Measurements from ENCODE around the gene IPPK. TPM values are rescaled to one million over a fixed set of nuclear protein-coding genes. Genes with fewer than 3 reads are reported as not detected.

IPPK gene
- total and polyA plus RNA-seq, 3 donors from 2014 or later: 21.0 to 25.0 (median 21.9) TPM

DNA sequence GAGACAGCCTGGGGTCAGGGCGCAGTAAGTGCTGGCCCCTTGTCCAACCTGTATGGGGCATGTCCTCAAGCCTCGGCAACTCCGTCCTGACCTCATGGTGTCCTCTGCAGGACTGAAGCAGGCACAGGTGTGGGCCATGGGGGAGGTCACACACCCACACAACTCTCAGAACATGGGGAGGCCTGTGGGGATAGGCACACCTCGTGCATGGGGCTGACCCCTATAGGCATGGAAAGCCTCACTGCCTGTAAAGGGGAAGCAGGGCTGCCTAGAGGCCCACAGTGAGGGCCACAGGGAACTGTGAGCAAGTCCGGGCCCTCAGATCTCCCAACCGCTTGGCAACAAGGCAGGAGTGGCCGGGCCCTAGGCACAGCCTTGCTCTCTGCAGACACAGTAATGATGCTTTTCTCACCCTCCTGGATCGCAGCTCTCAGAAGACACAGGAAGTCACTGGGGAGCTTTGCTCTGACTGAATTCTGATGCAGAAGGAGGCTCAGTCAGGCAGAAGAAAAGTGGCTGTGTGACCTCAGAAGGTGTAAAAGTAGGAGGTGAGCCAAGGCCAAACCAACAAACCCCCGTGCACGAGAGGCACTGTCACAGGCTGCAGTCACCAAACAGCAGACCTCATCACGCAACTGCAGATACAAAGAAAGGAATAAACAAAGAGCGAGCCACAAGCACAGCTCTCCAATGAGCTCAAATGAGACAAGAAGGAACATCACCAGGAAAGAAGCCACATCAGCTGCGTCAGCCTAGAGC, 5.4 kb downstream of the IPPK start:
- intact Hi-C loops (cut with DNase I; ENCODE audit: low total_unique reads): no loop called here
- Histone ChIP-seq H3K9me3 (no peaks in the 10 kb centered on the region), H3K27me3 (no peaks in the 10 kb centered on the region), H3K27ac (no peak overlapping the region), H3K36me3 (ENCODE audit: low read depth, missing control alignments) (no peaks in the 10 kb centered on the region), H3K4me3 (no peak overlapping the region), H3K4me1 (peaks cover 9% of the 10 kb centered on the region)
- WGBS, 2 donors: 77 to 84% methylated on average over 10 to 13 of the region's 13 CpGs
- TF ChIP-seq, protein P1, sequence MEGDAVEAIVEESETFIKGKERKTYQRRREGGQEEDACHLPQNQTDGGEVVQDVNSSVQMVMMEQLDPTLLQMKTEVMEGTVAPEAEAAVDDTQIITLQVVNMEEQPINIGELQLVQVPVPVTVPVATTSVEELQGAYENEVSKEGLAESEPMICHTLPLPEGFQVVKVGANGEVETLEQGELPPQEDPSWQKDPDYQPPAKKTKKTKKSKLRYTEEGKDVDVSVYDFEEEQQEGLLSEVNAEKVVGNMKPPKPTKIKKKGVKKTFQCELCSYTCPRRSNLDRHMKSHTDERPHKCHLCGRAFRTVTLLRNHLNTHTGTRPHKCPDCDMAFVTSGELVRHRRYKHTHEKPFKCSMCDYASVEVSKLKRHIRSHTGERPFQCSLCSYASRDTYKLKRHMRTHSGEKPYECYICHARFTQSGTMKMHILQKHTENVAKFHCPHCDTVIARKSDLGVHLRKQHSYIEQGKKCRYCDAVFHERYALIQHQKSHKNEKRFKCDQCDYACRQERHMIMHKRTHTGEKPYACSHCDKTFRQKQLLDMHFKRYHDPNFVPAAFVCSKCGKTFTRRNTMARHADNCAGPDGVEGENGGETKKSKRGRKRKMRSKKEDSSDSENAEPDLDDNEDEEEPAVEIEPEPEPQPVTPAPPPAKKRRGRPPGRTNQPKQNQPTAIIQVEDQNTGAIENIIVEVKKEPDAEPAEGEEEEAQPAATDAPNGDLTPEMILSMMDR (IDR thresholded peaks at IDR 0.05): no peak
- no peak for TF ChIP-seq POLR2A (IDR thresholded peaks at IDR 0.05)
- no peak for DNase-seq

DNA sequence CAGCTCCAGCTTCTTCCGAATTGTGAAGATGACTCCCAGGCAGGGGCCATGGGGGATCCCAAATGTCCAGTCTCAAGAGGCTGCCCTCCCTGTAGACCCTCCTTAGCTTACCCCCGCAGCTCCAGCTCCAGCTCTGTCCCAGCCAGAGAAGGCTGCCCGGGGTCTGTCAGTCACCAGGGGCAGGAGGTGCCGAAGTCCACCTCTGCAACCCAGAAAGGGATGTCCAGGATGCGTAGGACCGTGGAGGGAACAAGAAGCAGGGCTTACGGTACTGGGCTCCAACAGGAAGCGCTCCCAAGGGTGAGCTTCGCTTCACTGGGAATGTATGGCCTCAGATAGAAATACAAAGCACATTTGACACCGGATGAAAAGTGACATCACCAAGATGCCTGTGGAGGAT, 6.0 kb downstream of the IPPK start:
- Histone ChIP-seq H3K36me3 (ENCODE audit: low read depth, missing control alignments) (no peaks in the 10 kb centered on the region), H3K4me3 (no peak overlapping the region), H3K27ac (no peak overlapping the region), H3K4me1 (peaks cover 9% of the 10 kb centered on the region), H3K9me3 (no peaks in the 10 kb centered on the region), H3K27me3 (no peaks in the 10 kb centered on the region)
- DNase-seq: no peak
- TF ChIP-seq, protein P1 (IDR thresholded peaks at IDR 0.05): no peak
- no peak for TF ChIP-seq POLR2A (IDR thresholded peaks at IDR 0.05)
- intact Hi-C loops (cut with DNase I; ENCODE audit: low total_unique reads): no loop called here
- WGBS, 2 donors: 84 to 96% methylated on average over 9 to 10 of the region's 10 CpGs

DNA sequence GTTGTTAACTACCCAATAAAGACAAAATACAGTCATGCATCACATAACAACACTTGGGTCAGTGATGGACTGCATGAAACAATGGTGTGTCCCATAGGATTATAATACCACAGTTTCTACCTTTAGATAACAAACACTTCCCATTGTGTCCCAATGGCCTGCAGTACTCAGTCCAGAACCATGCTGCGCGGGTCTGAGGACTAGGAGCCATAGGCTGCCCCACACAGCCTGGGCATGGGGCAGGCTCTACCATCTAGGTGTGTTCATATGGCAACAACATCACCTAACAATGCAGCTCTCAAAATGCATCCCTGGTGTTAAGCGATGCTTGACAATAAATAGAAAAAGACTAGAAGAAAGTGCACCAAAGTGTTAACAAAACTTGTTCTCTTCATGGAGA, 6.8 kb downstream of the IPPK start:
- Histone ChIP-seq H3K4me3 (no peak overlapping the region), H3K9me3 (no peaks in the 10 kb centered on the region), H3K36me3 (ENCODE audit: low read depth, missing control alignments) (no peaks in the 10 kb centered on the region), H3K27ac (no peak overlapping the region), H3K27me3 (no peaks in the 10 kb centered on the region), H3K4me1 (peaks cover 3% of the 10 kb centered on the region)
- TF ChIP-seq, protein P1 (IDR thresholded peaks at IDR 0.05): no peak
- no peak for TF ChIP-seq POLR2A (IDR thresholded peaks at IDR 0.05)
- WGBS, 2 donors: 88 to 98% methylated on average over 3 of the region's 3 CpGs
- DNase-seq: no peak
- intact Hi-C loops (cut with DNase I; ENCODE audit: low total_unique reads): no loop called here

DNA sequence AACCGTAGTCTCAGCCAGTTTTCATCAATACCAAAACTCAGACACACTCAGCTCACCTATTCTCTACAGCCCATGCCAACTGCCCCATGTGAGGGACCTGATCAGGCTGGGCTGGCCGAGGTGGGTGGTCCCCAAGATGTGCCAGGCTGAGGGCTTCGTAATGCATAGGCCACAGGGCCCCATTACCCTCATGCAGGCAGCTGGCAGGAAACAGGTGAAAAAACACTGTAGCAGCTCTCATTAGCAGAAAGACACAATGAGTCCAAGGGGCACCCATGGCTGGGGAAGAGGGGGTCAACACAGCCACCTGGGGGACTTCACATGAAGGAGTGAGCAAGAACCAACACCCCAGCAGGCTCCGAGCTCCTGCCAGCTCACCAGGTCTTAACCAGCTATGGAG, 8.2 kb downstream of the IPPK start:
- no peaks in the 10 kb centered on the region for H3K27me3 ChIP-seq
- H3K4me3 ChIP-seq: no peak overlapping the region
- no peak overlapping the region for H3K27ac ChIP-seq
- WGBS, 2 donors: 87 to 96% methylated on average over 4 of the region's 4 CpGs
- no peak for TF ChIP-seq POLR2A (IDR thresholded peaks at IDR 0.05)
- TF ChIP-seq, protein P1 (IDR thresholded peaks at IDR 0.05): no peak
- no peak for DNase-seq
- H3K4me1 ChIP-seq: peaks cover 3% of the 10 kb centered on the region
- H3K36me3 ChIP-seq (ENCODE audit: low read depth, missing control alignments): no peaks in the 10 kb centered on the region
- H3K9me3 ChIP-seq: no peaks in the 10 kb centered on the region
- intact Hi-C loops (cut with DNase I; ENCODE audit: low total_unique reads): no loop called here

DNA sequence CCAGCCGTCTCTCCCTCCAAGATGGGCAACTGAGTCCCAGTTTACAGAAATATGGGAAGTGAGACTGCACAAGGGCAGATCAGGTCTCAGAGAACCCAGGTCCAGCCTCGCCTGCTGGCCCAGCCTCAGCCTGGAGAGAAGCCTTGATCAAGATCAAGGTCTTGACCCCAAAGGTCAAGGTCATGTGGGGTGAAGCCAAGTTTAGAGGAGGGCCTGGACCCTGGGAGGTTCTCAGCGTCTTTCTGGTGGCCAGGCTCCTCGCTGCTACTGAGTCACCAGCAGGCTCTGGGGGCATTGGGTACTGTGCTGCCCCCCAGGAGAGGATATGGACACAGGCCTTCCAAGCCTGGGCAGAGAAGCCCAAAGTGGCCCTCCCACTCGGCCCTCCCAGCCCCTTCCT, 8.8 kb downstream of the IPPK start:
- Histone ChIP-seq H3K4me1 (peaks cover 6% of the 10 kb centered on the region), H3K9me3 (no peaks in the 10 kb centered on the region), H3K27ac (no peak overlapping the region), H3K36me3 (ENCODE audit: low read depth, missing control alignments) (no peaks in the 10 kb centered on the region), H3K4me3 (no peak overlapping the region), H3K27me3 (no peaks in the 10 kb centered on the region)
- intact Hi-C loops (cut with DNase I; ENCODE audit: low total_unique reads): no loop called here
- TF ChIP-seq, protein P1 (IDR thresholded peaks at IDR 0.05): no peak
- no peak for TF ChIP-seq POLR2A (IDR thresholded peaks at IDR 0.05)
- 78 to 89% methylated on average over 4 to 5 of the region's 5 CpGs for WGBS, 2 donors
- no peak for DNase-seq

Measured in testis (tissue), 3 donors.